ENCODE data around the gene MNX1.
A peak's percentile ranks its signal among the peaks of the same experiment; 100 is the strongest.

The MNX1 gene

GRCh38 chr7:157006205-157006747 is 4.2 kb downstream of the MNX1 start:
- DNase-seq = peak in 2 of 42 donors; percentile 26 to 40
- intact Hi-C loops (cut with DNase I) = no loop called here

- intact Hi-C loops (cut with DNase I) = no loop called here
- DNase-seq = peak in 2 of 42 donors; percentile 13 to 34
Measured at GRCh38 chr7:157005456-157006204, 4.8 kb downstream of the MNX1 start.

GRCh38 chr7:157004521-157005455 is 5.7 kb downstream of the MNX1 start:
- peak in 2 of 42 donors; percentile 30 to 31 for DNase-seq
- intact Hi-C loops (cut with DNase I) = no loop called here

GRCh38 chr7:157003756-157004520 is 6.5 kb downstream of the MNX1 start:
- intact Hi-C loops (cut with DNase I) = no loop called here
- DNase-seq = peak in 2 of 42 donors; percentile 22 to 26

GRCh38 chr7:157003445-157003755 is 7.1 kb downstream of the MNX1 start:
- DNase-seq = peak in 1 of 42 donors; percentile 7
- intact Hi-C loops (cut with DNase I) = no loop called here

DNA sequence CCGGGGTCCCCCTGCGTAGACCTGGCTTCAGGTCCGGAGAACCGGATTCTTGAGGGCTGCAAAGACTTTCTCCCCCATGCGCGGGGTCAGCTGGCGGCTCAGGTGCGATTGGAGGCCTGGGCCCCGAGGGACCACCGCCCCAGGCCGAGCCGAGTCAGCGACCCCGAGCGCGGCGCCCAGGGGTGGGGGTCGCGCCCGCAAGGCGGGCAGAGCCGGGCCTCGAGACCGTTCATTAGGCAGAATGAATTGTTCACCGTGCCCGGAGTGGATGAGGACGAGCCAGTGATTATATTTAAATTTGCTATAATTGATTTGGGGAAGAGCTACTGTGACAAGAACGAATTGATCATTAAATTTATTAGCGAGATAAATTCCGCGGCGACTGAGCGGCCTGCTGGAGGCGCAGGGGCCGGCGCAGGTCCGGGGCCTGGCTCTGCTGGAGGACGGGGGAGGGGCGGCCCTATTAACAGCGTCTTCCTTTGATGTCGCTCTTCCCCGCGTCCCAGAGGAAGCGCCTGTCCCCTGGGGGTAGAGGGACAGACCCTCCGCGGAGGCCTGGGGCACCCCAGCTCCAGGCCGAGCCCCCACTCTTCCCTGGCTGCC is 7.5 kb downstream of the MNX1 start:
- intact Hi-C loops (cut with DNase I) = no loop called here
- peak in 2 of 42 donors; percentile 19 to 25 for DNase-seq

DNA sequence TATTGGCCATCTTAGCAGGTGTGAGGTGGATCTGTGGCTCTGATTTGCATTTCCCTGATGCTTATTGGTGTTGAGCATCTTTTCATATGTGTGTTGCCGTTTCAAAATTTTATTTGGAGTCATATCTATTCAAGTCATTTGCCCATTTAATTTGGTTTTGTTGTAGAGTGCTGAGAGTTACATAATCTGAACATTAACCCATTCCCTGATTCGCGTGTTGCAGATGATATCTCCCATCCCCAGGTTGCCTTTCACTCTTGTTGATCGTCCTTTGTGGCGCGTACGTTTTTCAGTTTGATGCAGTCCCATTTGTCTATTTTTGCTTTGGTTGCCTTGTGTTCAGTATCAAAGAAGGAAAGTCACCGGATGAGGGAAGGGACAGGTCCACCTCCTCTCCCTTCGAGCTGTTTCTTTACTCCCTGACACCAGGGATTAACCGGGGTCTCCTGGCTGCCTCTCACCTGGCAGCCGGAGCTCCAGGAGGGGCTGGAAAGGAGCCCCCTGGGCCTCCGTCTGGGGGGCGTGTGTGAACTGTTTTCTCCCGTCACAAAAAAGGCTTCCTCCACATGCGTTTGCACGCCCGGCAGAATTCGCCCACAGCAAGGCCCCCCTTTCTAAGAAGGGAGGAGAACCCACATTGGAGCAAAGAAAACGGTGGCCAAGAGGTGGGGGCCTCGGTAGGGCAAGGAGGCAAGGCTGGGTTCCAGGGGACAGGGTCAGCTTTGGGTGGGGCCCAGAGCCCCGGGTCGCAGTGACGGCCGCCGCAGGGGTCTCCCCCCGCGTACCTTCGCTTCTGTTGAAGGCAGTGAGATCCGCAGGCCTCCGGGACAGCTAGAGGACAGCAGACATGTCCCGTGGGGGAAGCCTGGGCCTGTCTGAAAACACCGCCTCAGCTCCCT is 8.3 kb downstream of the MNX1 start:
- intact Hi-C loops (cut with DNase I) = no loop called here
- DNase-seq = peak in 3 of 42 donors; percentile 1 to 10 (median 9)

GRCh38 chr7:157000741-157001653 is 9.5 kb downstream of the MNX1 start:
- peak in 4 of 42 donors; percentile 5 to 16 (median 10) for DNase-seq
- intact Hi-C loops (cut with DNase I) = no loop called here

- intact Hi-C loops (cut with DNase I) = no loop called here
- DNase-seq = peak in 3 of 42 donors; percentile 2 to 19 (median 18)
Measured at GRCh38 chr7:156999958-157000726, 10.3 kb downstream of the MNX1 start.

GRCh38 chr7:156998988-156999957 is 11.2 kb downstream of the MNX1 start:
- DNase-seq = peak in 3 of 42 donors; percentile 2 to 41 (median 23)
- intact Hi-C loops (cut with DNase I) = no loop called here

GRCh38 chr7:156994417-156994816 is 16.0 kb downstream of the MNX1 start:
- intact Hi-C loops (cut with DNase I) = no loop called here
- DNase-seq = peak in 2 of 42 donors; percentile 27 to 37

DNA sequence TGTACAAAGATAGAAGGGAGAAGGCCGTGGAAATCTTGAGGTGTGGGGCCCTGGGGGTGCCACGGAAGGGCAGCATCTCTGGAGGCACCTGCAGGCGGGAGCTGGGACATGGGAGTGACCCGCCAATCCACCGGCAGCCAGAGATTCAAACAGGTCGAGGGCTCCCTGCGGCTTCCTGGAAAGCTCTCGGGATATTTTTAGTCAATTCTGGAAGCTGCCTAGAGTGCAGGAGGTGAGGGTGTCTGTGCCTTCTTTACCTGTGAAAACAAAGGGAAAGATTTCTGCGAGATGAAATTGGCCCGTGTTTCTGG is 16.6 kb downstream of the MNX1 start:
- peak in 2 of 42 donors; percentile 9 to 12 for DNase-seq
- intact Hi-C loops (cut with DNase I) = no loop called here

DNA sequence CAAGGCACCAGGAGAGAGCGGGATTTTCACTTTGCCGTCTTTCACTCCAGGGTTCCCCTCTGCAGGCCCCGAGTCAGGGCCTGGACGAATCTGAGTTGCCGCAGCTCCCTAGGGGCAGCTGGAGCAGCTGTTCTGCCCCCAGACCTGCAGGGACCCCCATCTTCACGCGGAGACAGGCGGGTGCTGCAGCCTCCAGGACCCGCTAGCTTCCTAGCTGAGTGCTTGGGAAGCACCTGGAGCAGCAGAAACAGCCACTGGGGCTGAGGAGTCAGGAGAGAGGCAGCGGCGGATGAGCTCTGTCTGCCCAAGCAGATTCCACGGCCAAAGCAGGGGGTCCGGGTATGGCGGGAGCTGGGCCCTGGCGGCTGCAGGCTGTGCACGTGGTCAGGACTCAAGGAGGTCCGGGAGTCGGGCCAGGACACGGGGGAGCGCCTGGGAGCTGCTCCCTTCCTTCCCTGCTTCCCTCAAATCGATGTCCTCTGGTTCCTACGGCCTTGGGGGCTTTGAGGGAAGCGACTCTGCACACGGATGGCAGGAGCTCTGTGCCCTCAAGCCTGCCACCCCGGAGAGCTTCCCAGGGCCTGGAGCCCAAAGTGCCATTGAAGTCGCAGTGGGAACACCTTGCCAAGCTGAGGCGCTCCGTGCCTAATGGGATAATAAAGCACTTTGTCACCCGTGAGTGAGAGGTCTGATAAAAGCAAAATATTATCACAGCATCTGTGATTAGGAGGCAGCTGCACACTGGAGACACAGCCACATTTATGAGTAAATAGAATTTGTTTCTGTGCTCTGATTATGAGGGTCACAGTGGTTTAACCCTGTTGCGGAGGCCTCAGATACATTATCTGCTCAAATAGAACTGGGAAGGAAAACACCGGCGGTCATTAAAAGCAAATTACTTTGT is 17.2 kb downstream of the MNX1 start:
- DNase-seq = peak in 2 of 42 donors; percentile 25 to 36

More for the DNA sequence above, 17.2 kb downstream of the MNX1 start:
- intact Hi-C loops (cut with DNase I) = no loop called here
